Stimulated activated CD4-positive, alpha-beta T cell treated with anti-CD3 and anti-CD28 coated beads, Interleukin-12 subunit alpha, Interleukin-12 subunit beta, amount 100 ng/mL, for 24 hours (primary cell): ENCODE data around the gene WDR17.
"Not testable (repeated sequence)": the region's sequence is repeated elsewhere in the genome, so short reads cannot be mapped to it uniquely, and the experiment has no call there.

Experiments
- DNase-seq, 2 experiments: peaks; one replicate each; pipeline ENCODE4 v3.0.0-alpha.2; 2020; ENCODE audit warnings: low read depth in 2 of 2

The WDR17 gene

DNA sequence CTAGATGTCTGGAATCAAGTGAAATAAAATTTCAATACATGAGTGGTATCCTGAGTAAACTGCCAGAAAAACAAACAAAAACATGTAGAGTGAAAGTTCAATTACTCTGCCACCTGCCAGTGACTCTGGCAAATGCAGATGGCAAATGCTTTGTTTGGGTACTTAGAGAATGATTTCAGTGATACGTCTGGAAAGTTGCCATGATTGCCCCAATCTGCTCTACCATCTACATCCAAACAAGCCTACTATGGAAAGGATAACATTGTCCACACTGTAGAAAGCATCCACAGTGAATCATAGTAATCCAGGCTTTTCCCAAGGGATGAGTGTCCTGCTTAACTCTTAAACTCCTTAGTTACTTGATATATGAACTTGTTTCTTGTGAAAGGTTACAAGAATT, 126.3 kb downstream of the WDR17 start:
- DNase-seq, result no peak

DNA sequence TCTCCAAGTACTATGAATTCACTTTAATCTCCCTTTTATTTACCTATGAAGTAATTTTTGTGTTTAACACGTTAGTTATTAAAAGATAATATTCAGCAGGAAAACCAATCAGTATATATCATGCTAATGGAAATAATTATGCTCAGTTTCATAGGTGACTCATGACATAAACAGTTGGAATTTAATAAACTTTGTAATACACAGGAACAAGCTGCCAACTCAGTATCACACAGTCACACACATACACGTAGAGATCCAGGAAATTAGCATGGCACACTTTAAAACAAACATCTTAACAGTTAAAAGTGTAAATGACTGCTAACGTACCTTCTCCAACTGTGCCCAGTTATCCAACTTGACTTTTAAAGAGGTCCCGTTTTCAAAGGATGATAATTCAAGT, 127.5 kb downstream of the WDR17 start:
- no peak for DNase-seq

DNA sequence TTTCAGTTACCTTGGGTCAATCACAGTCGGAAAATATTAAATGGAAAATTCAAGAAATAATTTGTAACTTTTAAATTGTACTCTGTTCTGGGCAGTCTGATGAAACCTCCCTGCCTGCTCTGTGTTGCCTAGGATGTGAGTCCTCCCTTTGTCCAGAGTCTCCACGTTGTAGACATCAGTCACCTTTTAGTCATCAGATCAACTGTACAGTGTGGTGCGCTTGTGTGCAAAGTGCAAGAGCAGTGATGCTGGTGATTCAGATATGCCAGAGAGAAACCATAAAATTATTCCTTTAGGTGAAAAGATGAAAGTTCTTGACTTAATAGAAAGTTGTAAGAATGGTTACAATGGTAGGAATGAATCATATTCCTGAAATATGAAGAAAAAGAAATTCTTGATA, 128.3 kb downstream of the WDR17 start:
- peak in 1 of 2 experiments; percentile 35 for DNase-seq

DNA sequence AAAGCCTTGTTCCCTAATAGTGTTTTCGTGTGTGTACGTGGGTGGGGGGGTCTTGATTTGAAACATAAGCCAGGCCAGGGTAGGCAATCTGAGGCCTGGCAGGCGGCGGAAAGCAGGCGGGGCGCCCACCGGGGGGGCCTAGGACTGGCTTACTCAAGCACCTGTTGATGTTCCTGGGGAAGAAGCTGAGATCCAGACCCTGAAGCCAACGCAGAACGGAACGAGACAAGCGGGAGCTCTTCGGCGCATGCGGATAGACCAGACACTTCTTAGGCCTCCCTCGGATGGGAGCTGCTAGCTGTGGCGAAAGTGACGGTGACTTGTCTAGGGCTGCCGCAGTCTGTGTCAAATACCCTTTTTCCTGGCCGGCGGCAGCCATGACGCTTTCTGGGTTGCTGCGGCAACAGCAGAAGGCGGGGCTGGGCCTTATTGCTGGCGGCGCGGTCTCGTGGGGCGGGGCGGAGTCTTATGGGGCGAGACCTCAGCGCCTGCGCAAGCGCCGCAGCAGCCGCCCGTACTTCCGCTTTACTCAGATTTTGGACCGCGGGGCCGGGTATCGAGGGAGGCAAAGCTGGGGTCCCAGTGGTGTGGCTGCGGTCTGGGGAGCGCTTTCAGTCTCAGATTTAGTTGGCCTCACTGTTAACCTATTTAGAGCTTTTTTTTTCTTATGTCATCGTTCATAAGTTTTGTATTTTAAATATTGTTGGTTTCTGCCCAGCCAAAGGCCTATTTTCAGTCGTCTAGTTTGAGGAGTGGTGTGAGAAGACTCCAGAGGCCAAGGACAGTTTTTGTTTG, 129.7 kb downstream of the WDR17 start, which contains the start of gene SPATA4:
Gene SPATA4, minus strand, starts transcription at position 402 of the 795 bp plus-strand sequence. Its CDS starts 23 bp downstream, at position 379.
- DNase-seq, result peak; percentile 85 to 92

DNA sequence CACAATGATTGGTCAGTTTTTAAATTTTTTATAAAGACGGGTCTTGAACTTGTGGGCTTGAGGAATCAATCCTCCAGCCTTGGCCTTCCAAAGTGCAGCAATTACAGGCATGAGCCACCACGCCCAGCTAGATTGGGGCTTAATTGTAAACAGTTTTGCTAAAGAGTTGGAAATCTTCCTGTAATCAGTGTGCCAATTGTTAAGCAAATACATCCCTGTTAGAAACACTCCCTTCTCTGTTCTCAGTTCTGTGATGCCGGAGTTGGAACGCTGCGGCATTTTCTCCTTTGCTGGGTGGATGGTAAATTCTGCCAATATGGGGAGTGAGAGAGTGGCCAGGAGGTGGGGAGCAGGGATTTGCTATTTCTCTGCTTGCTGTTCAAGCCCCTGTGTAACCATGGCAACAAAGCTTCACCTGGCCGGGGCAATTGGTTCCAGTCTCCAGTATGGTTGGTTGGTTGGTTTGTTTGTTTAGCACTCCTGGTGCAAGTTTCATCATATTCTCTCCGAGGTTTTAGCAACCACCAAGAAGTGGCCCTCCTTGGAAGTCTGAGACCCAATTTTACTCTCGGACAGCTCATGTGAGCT, 132.8 kb downstream of the WDR17 start:
- no peak for DNase-seq

DNA sequence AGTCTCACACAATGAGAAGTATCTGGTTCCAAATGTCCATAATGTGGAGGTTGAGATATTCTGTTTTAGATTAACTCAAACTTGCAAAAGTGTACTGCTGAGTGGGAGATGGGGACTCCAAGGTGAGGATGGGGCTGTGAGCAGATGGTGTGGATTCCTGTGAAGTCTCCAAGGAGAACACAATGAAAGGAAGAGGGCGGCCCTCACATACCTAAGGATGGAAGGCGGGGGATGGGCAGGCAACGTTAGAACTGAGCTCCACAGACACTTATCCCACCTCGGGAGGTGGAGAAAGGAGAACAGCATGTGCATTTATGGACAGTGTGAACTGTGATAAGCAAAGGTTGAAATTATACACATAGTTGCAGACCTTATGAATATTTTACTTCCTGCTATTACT, 139.7 kb downstream of the WDR17 start:
- no peak for DNase-seq

DNA sequence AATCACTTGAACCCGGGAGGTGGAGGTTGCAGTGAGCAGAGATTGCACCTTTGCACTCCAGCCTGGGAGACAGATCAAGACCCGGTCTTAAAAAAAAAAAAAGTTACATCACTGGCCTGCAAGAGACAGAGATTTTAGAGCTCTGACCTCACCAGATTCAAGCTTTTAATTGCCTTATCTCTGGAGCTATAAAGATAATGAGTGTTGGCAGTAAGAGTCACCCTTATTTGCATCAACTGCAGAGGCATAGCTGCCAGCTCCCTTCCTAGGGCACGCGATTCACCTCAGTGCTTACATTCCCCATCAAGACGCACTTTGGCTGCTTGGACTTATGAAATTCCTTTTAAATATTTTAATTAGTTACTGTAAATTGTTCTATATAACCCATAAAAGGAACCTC, 142.2 kb downstream of the WDR17 start:
- no peak for DNase-seq

- no peak for DNase-seq
Observed at GRCh38 chr4:176209535-176209934, 143.9 kb downstream of the WDR17 start.

- no peak for DNase-seq
Observed at GRCh38 chr4:176210101-176210500, 144.5 kb downstream of the WDR17 start.

DNA sequence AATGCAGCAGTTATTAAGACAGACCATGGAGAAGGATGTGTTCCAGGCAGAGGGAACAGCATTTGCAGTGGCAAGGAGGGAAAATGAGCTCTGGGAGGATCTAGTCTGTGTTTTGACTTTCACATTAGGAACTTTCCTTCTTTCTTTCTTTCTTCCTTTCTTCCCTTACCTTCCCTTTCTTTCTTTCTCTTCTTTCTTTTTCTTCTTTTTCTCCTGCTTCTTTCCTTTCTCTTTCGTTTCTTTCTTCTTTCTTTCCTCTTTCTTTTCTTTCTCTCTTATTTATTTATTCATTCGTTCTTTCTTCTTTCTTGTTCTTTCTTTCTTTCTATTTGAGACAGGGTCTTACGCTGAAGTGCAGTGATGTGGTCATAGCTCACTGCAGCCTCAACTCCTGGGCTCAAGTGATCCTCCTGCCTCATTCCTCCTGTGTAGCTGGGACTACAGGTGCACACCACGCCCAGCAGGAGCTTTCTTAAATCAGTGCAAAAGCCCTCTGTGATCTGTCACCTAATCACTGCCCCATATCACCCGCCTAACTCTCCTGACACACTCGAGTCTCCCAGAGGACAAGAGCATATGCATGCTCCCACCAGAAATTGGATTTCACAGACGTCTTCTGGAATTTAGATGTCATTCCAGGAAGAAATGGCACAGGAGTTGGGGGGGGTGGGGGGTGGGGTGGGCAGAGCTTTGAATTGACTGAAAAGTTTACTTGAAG, 145.1 kb downstream of the WDR17 start:
- DNase-seq, result no peak

DNA sequence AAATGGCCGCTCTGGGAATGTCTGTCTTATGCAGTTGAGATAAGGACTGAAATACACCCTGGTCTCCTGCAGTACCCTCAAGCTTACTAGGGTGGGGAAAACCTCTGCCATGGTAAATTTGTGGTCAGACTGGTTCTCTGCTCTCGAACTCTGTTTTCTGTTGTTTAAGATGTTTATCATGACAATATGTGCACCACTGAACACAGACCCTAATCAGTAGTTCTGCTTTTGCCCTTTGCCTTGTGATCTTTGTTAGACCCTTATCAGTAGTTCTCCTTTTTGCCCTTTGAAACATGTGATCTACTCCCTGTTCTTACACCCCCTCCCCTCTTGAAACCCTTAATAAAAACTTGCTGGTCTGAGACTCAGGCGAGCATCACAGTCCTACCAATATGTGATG, 146.7 kb downstream of the WDR17 start:
- DNase-seq, result not testable (repeated sequence)

DNA sequence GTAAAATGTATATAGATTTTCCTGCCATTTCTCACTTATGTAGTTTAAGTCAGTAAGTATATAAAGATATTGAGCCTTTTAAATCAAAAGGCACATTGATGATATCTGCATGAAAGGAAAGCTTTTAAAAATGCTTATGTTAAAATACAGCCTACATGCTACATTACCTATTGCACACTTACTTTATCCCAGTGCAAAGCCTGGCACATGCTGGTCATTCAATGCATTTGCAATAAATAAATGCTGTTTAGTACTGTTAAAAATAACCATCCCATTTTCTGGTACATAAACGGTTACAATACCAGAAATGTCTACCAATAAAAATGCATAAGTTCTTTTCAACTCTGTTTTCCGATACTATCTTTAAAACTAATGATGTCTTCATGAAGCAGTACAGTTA, 151.9 kb downstream of the WDR17 start:
- no peak for DNase-seq

- no peak for DNase-seq
Observed at GRCh38 chr4:176222149-176222548, 156.5 kb downstream of the WDR17 start.

DNA sequence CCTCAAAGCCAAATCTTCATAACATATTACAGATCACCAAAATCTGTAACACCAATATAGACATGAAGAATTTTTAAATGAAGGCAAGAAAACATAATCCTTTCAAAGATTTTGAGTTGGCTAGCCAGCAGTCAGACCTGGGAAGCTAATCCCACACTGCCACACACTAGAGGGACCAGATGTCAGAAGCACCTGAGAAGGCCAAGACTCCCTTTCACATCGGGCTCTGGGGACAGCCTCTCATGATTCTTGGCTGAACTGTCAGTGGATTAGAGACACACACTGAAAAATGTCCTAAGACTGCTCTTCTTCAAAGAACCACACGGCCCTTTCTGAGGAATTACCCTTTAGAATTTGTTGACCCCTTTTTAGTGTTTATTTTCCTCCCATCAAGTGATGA, 157.9 kb downstream of the WDR17 start:
- no peak for DNase-seq

GRCh38 chr4:176226736-176227135, 161.1 kb downstream of the WDR17 start:
- no peak for DNase-seq

DNA sequence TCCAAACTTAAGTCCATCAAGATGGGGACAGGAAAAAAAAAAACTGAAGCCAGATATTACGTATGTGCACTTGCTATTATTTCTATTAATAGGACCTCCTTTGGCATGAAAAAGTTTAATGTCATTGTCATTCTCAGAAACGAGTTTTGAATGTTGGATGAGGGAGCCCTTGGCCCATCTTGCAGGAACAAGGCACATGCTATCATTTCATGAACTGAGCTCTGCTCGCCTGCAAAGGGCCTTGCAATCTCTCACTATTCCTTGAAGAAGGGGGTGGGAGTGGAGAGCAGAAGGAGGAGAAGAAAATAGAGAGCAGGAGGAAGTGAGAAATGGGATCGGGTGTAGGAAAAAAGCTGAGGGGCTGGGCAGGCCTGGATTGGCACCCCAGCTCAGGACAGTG, 164.0 kb downstream of the WDR17 start:
- no peak for DNase-seq
